ENCODE measurements around the gene RAB30. TPM values are rescaled to one million over a fixed set of nuclear protein-coding genes. Genes with fewer than 3 reads are reported as not detected.

The RAB30 gene
- polyA plus RNA-seq, 1 donor from 2014 or later = 36.4 TPM

DNA sequence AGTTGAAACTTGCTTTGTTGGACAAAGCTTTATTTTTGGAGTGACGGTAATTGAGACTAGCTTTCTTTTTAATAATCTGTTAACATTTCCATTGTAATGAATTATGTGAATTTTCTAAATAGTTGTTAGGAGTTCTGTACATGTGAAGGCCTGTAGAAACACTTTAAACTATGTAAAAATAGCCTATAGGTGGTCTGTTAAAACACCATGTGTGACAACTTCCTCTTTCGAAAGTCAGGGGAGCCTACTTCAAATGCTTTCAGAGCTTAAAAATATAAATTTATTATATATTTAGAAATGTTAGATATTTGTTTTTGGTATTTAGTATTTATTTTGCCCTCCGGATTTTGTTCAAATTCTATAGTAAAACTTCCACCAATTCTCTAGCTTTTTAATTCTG lies 141.5 kb downstream of the RAB30 start:
- no peaks in the 10 kb centered on the region for H3K27me3 ChIP-seq (ENCODE audit: insufficient read depth, low read depth, low read length)
- no peak overlapping the region for H3K27ac ChIP-seq (ENCODE audit: low read length)
- TF ChIP-seq EZH2 (IDR thresholded peaks at IDR 0.05; ENCODE audit: borderline replicate concordance, insufficient read depth, low read length, poor library complexity, severe bottlenecking) = no peak
- no peak for TF ChIP-seq POLR2AphosphoS5 (IDR thresholded peaks at IDR 0.05)
- TF ChIP-seq TAF1 (IDR thresholded peaks at IDR 0.05; ENCODE audit: low read depth) = no peak
- no peak for TF ChIP-seq EP300 (conservative IDR thresholded peaks at IDR 0.05; ENCODE audit: poor library complexity, severe bottlenecking)
- TF ChIP-seq RAD21 (conservative IDR thresholded peaks at IDR 0.05) = no peak
- no peak for TF ChIP-seq SMC3 (conservative IDR thresholded peaks at IDR 0.05; ENCODE audit: poor library complexity)
- TF ChIP-seq MXI1 (conservative IDR thresholded peaks at IDR 0.05; ENCODE audit: poor library complexity, severe bottlenecking) = no peak
- TF ChIP-seq, protein P1, sequence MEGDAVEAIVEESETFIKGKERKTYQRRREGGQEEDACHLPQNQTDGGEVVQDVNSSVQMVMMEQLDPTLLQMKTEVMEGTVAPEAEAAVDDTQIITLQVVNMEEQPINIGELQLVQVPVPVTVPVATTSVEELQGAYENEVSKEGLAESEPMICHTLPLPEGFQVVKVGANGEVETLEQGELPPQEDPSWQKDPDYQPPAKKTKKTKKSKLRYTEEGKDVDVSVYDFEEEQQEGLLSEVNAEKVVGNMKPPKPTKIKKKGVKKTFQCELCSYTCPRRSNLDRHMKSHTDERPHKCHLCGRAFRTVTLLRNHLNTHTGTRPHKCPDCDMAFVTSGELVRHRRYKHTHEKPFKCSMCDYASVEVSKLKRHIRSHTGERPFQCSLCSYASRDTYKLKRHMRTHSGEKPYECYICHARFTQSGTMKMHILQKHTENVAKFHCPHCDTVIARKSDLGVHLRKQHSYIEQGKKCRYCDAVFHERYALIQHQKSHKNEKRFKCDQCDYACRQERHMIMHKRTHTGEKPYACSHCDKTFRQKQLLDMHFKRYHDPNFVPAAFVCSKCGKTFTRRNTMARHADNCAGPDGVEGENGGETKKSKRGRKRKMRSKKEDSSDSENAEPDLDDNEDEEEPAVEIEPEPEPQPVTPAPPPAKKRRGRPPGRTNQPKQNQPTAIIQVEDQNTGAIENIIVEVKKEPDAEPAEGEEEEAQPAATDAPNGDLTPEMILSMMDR (IDR thresholded peaks at IDR 0.05; ENCODE audit: poor library complexity, severe bottlenecking) = no peak
- TF ChIP-seq, protein P2, sequence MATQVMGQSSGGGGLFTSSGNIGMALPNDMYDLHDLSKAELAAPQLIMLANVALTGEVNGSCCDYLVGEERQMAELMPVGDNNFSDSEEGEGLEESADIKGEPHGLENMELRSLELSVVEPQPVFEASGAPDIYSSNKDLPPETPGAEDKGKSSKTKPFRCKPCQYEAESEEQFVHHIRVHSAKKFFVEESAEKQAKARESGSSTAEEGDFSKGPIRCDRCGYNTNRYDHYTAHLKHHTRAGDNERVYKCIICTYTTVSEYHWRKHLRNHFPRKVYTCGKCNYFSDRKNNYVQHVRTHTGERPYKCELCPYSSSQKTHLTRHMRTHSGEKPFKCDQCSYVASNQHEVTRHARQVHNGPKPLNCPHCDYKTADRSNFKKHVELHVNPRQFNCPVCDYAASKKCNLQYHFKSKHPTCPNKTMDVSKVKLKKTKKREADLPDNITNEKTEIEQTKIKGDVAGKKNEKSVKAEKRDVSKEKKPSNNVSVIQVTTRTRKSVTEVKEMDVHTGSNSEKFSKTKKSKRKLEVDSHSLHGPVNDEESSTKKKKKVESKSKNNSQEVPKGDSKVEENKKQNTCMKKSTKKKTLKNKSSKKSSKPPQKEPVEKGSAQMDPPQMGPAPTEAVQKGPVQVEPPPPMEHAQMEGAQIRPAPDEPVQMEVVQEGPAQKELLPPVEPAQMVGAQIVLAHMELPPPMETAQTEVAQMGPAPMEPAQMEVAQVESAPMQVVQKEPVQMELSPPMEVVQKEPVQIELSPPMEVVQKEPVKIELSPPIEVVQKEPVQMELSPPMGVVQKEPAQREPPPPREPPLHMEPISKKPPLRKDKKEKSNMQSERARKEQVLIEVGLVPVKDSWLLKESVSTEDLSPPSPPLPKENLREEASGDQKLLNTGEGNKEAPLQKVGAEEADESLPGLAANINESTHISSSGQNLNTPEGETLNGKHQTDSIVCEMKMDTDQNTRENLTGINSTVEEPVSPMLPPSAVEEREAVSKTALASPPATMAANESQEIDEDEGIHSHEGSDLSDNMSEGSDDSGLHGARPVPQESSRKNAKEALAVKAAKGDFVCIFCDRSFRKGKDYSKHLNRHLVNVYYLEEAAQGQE (IDR thresholded peaks at IDR 0.05; ENCODE audit: borderline replicate concordance) = no peak
- no peaks in the 10 kb centered on the region for H3K36me3 ChIP-seq (ENCODE audit: insufficient read depth, low read length)
- no peaks in the 10 kb centered on the region for H3F3A ChIP-seq (ENCODE audit: insufficient read depth, low read length, poor library complexity, severe bottlenecking)
- H3K9me2 ChIP-seq (ENCODE audit: insufficient read depth, low read length) = no peaks in the 10 kb centered on the region
- H3K9ac ChIP-seq (ENCODE audit: low read length) = no peak overlapping the region
- no peaks in the 10 kb centered on the region for H3K79me2 ChIP-seq (replicated peaks; ENCODE audit: insufficient read depth, low read length)
- H4K20me1 ChIP-seq (ENCODE audit: insufficient read depth) = no peaks in the 10 kb centered on the region
- H3K4me3 ChIP-seq (ENCODE audit: low read length) = no peak overlapping the region
- no peaks in the 10 kb centered on the region for H3K9me3 ChIP-seq (ENCODE audit: low read length)
- no peak overlapping the region for H2AFZ ChIP-seq (ENCODE audit: low read depth, low read length)
- H3K4me2 ChIP-seq (ENCODE audit: low read length) = no peak overlapping the region

DNA sequence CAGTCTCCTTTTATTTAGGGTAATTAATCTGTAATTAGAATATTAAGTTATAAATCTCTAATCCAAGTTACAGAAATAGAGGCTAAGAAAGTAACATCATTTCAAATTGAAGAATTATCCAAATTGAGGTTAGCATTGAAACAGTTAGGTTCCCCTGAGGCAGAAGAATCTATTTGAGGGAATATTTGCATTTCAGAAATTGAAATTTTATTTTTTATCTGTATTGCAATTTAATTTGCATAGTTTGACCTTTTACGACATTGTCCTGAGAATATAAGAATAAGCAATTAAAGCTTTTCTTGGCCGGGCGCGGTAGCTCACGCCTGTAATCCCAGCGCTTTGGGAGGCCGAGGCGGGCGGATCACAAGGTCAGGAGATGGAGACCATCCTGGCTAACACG lies 142.6 kb downstream of the RAB30 start:
- TF ChIP-seq EZH2 (IDR thresholded peaks at IDR 0.05; ENCODE audit: borderline replicate concordance, insufficient read depth, low read length, poor library complexity, severe bottlenecking) (no peak), SMC3 (conservative IDR thresholded peaks at IDR 0.05; ENCODE audit: poor library complexity) (no peak), POLR2AphosphoS5 (IDR thresholded peaks at IDR 0.05) (no peak), EP300 (conservative IDR thresholded peaks at IDR 0.05; ENCODE audit: poor library complexity, severe bottlenecking) (no peak), MXI1 (conservative IDR thresholded peaks at IDR 0.05; ENCODE audit: poor library complexity, severe bottlenecking) (no peak), TAF1 (IDR thresholded peaks at IDR 0.05; ENCODE audit: low read depth) (no peak), RAD21 (conservative IDR thresholded peaks at IDR 0.05) (no peak)
- TF ChIP-seq, protein P1 (IDR thresholded peaks at IDR 0.05; ENCODE audit: poor library complexity, severe bottlenecking) = no peak
- TF ChIP-seq, protein P2 (IDR thresholded peaks at IDR 0.05; ENCODE audit: borderline replicate concordance) = no peak
- H3K4me3 ChIP-seq (ENCODE audit: low read length) = no peak overlapping the region
- H3K27me3 ChIP-seq (ENCODE audit: insufficient read depth, low read depth, low read length) = no peaks in the 10 kb centered on the region

More for the DNA sequence above, 142.6 kb downstream of the RAB30 start:
- Histone ChIP-seq H3K79me2 (replicated peaks; ENCODE audit: insufficient read depth, low read length) (no peaks in the 10 kb centered on the region), H3K4me2 (ENCODE audit: low read length) (no peak overlapping the region), H3F3A (ENCODE audit: insufficient read depth, low read length, poor library complexity, severe bottlenecking) (no peaks in the 10 kb centered on the region), H2AFZ (ENCODE audit: low read depth, low read length) (no peak overlapping the region), H3K9me2 (ENCODE audit: insufficient read depth, low read length) (no peaks in the 10 kb centered on the region), H3K27ac (ENCODE audit: low read length) (no peak overlapping the region), H3K9me3 (ENCODE audit: low read length) (no peaks in the 10 kb centered on the region), H3K9ac (ENCODE audit: low read length) (no peak overlapping the region), H3K36me3 (ENCODE audit: insufficient read depth, low read length) (no peaks in the 10 kb centered on the region), H4K20me1 (ENCODE audit: insufficient read depth) (no peaks in the 10 kb centered on the region)
